GM21786 (cell line): ENCODE data around the gene MEGF11.

Source experiments
- ATAC-seq: cut with Tn5 transposase; IDR thresholded peaks from one replicate; pipeline ENCODE4 v1.9.1; 2021; ENCODE audit not compliant: unreplicated experiment

MEGF11 gene

GRCh38 chr15:66097151-66098021, 156.2 kb downstream of the MEGF11 start:
- no peak for ATAC-seq

- ATAC-seq, result no peak
Measured at GRCh38 chr15:66096688-66097058, 156.9 kb downstream of the MEGF11 start.

- no peak for ATAC-seq
Measured at GRCh38 chr15:66095871-66096687, 157.5 kb downstream of the MEGF11 start.

GRCh38 chr15:66094331-66094730, 159.2 kb downstream of the MEGF11 start:
- no peak for ATAC-seq

- no peak for ATAC-seq
Measured at GRCh38 chr15:66092053-66093016, 161.2 kb downstream of the MEGF11 start.

- no peak for ATAC-seq
Measured at GRCh38 chr15:66089509-66089908, 164.0 kb downstream of the MEGF11 start.

DNA sequence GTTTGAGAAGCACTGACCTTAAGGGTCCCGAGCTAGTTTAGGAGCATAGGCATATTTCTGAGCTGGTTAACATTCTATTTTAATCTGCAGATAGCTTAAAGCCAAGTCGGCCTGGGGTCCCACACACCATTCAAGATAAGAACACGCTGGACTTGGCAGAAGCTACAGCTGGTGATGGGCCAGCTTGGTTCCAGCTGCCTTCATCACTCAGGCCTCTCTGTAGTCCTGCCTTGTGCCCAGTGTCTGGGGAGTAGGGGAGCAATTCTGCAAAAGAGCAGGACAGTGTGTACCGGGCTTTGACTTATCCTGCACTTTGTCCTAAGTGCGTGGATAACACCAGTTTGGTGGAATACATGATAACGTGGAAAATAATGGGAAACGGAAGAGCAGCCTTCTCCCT, 164.5 kb downstream of the MEGF11 start:
- ATAC-seq, result no peak

DNA sequence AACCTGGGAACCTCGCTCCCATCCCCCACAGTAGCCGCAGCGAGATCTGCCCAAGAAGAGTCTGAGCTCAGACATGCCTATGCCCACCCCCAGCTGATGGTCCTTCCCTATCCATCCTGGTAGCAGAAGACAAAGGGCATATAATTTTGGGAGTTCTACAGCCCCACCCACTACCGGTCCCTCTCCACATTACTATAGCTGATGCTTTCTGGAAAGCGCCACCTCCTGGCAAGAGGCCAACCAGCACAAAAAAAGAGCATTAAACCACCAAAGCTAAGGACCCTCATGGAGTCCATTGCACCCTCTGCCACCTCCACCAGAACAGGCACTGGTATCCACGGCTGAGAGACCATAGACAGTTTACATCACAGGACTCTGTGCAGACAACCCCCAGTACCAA, 168.4 kb downstream of the MEGF11 start:
- ATAC-seq, result no peak

DNA sequence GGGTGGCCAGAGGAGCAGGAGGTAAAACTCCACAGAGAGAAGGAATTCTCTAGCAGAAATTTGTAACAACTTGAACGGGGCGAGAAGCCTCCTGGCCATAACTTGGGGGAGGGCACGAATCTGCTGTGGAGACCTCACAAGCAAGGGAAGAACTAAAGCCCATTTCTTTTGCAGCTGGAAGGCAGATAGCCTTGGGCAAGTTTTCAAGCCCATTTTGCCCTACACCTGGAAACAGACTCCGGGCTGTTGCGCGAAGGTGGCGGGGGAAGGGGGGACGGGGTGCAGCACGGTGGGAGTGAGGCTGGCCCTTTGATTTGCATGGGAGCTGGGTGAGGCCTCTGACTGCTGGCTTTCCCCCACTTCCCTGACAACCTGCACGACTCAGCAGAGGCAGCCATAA, 168.8 kb downstream of the MEGF11 start:
- no peak for ATAC-seq

DNA sequence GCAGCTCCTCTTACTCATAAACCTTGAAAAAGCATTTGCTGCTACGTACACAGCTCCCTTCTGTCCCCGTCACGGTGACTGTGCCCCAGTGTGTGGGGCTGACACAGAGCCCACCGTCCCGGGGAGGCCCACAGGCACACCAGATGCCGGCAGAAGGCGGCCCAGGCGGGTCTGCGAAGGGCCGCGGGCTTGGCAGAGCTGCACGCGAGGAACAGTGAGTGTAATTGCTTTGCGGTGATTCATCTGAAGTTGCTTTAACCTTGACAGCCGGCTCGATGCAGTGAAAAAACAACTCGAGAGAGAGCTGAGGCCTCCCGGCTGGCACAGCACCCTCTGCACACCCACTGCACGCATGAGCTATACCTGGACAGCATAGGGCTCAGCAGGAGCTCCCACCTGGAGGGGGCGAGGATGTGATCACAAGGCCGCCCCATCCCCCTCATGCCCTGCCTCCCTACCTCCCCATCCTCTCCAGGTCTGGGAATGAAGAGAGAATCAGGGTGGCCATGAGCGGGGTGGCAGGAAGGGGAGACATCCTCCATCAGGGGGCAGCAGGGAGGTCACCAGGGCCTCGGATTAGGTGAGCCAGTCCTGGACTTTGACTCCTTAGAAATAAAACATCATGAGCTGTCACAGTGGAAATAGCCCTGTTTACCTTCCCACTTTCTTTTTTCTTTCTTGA, 172.7 kb downstream of the MEGF11 start:
- ATAC-seq, result no peak

GRCh38 chr15:66078929-66079275, 174.6 kb downstream of the MEGF11 start:
- no peak for ATAC-seq

DNA sequence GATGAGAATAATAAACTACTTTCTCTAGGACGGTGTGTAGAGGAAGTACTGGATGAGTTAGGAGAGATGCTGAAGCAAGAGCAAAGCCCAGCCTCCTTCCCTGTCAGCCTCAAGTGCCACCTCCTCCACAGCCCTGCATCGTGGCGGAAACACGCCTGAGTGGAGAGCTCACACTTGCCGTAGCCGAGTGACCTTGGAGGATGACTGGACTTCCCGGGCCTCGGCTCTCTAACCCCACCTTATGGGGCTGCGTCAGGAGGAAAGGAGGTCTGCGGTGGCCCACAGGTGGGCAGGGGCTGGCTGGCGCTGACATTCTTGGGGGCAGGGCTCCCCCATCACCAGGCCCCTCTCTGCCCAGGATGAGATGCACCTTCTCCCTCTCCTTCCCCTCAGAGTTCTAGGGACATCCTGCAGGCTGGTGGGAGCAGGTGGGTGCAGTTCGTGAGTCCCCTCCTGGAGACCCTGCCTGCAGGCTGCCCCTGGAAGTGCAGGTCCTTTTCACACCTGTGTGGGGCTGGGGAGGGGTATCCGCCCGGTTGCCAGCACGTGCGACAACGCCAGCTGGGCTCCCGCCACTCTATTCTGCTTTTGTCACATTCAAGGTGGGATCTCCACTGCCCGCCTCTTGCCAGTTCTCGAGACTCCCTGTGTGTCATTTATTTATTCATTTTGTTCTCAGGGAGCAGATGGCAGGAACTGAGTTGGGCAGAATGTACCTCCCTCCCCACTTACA, 175.2 kb downstream of the MEGF11 start:
- ATAC-seq, result no peak

- no peak for ATAC-seq
Measured at GRCh38 chr15:66077320-66077663, 176.3 kb downstream of the MEGF11 start.

DNA sequence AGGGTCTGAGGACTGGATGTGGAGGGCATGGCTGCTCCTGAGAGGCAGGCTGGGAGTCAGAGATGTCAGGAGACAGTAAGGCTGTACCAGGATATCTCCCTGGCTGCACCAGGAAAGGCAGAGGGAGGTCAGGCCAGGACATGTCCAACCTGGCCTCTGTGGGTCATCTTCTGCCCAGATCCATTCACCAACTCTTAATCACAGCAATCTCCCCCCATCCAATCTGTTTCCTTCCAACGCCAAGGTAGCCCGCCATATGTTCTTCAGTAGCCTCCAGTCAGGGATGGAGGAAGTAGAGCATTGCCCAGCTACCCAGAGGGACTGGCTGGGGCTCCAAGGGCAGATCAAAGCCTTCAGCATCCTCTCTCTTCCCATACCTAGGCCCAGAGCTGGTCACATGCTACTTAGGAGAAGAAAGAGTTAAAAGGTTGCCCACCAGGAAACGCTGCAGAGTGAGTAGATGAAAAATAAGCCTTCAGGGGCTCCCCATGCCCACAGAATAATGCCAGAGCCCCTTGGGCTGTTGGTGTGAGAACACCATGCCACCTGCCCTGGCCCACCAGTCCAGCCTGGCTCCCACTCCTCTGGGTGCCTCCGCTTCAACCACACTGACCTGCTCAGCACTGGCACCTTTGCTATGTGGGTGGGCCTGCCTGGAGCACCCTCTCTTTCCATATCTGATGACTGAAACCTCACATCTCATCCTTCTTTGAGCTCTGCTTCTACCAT, 176.8 kb downstream of the MEGF11 start:
- ATAC-seq, result no peak

DNA sequence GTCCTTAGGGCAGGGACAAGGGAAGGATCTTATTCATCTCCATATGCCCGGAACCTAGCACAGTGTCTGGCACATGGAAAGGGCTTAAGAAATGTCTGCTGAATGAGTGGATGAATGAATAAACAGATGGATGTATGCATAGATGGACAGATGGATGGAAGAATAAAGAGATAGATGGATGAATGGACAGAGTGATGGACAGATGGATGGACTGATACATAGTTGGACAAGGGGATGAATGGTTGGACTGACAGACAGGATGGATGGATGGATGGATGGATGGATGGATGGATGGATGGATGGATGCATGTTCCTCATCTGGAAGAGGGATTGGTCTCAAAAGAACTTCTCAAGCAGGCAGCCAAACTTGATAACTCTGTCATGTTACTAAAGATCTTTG, 177.6 kb downstream of the MEGF11 start:
- ATAC-seq, result no peak

DNA sequence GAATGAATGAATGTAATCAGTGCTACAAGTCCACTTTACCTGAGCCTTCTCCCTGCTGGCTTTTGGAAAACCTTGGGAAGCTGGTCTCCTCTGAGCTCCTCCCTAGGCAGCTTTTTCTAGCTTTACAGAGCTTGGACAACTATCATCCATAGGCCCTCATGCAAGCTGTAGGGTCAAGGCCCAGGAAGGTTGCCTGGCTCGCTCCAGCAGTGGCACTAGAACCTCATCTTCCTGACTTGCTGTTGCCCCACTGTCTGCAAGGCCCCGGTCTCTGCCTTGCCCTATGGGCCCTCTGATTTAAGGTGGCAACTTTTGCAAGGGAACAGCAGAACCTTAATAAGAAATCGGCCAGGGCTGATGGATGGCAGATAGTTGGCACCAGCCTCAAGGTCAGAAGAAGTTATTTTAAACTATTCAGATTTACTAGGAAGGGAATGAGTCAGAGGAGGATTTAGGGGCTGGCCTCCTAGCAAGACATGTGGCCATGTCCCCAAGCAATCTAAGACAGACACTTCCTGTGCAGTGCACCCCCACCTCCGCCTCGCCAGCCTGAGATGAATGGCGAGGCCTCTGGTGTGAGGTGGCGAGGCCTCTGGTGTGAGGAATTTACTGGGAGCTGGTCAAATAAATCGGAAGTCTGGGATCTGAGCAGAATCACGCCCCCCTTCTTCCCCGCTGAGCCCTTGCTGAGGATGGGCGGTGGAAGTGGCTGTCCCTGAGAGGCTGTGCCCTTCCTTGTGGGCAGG, 180.8 kb downstream of the MEGF11 start:
- ATAC-seq, result no peak

- ATAC-seq, result no peak
Measured at GRCh38 chr15:66071921-66072295, 181.6 kb downstream of the MEGF11 start.

DNA sequence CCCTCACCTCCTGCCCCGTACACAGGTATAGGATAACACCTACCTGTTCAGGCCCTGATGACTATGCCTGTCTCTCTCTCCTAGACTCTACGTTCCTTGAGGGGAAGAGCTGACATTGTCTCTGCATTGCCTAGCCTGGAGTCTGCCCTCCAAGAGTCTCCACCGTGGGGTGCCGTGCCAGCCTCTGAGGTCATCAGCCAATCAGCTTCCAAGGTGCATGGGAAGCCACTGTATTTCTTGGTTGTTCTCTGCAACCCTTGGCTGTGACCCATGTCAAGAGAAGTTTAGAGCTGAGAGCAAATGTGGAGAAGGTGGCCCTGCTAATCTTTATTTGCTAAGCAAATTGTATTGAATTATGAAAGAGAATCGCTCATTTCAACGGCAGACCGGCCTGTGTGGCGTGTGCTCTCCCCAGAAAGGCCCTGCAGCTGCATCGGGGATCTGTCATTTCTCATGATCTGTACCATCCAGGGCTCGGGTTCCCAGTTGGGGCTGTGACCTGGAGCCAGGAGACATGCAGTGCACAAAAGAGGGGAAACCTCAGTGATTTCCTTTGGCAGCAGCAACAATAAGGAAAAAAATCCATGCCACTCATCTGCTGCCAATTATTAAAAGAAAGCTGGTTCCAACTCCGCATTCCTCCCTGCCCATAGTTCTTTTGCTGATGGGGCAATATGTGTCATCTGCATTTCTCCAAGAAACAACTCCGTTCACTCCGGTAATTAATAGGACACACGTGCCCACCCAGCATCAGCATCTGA, 182.2 kb downstream of the MEGF11 start:
- no peak for ATAC-seq
